ENCODE measurements around the gene ZDHHC5. TPM values are rescaled to one million over a fixed set of nuclear protein-coding genes. Genes with fewer than 3 reads are reported as not detected.

The ZDHHC5 gene
- total and polyA plus RNA-seq, 2 of the 4 experiments (the other 2 are of a cell fraction) = 19.4 to 45.7 TPM

DNA sequence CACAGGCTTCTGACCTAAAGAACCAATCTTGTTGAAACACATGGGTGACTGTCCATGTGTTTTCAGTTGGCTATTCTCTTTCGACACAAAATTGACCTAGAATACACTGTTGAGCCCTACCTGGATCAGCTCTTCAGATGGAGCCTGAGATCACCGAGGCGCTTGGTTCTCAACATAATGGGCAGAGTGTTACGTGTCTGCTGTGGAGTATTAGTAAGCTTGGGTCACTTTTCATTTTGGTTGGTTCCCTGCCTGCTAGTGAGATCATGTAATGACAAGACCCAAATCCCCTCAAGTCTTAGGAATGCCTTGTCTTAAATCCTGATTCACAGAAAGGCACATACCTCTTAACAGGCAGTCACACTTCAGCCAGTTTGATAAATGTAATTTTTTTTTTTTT, 35.4 kb downstream of the ZDHHC5 start:
- H3K18ac ChIP-seq (ENCODE audit: low read depth, low read length) = no peak overlapping the region
- no peak overlapping the region for H2BK5ac ChIP-seq (ENCODE audit: low read depth, low read length, poor library complexity, severe bottlenecking)
- no peak overlapping the region for H3K9ac ChIP-seq (ENCODE audit: low read depth, low read length)
- H3K79me1 ChIP-seq (ENCODE audit: low read depth in 1 of 2, low read length in 2 of 2) = peaks cover 20 to 30% of the 10 kb centered on the region in 2 experiments
- intact Hi-C loops (cut with micrococcal nuclease) = no loop called here
- no peak overlapping the region for H2BK120ac ChIP-seq (ENCODE audit: low read depth, low read length)
- no peak overlapping the region for H3K14ac ChIP-seq (replicated peaks; ENCODE audit: low read depth, low read length)
- H4K8ac ChIP-seq (ENCODE audit: low read depth in 2 of 2, low read length in 2 of 2) = no peak overlapping the region
- no peak overlapping the region for H3K56ac ChIP-seq (ENCODE audit: extremely low read depth, insufficient read depth, low read length)
- H3K23ac ChIP-seq (ENCODE audit: low read depth, low read length) = no peak overlapping the region
- DNase-seq (peak; percentile 28), ATAC-seq (ENCODE audit: low read depth) (no peak)
- H4K20me1 ChIP-seq (ENCODE audit: insufficient read depth, low read length) = peaks cover 3% of the 10 kb centered on the region; the same call in 1 of the 2 replicates
- H2AK9ac ChIP-seq (replicated peaks; ENCODE audit: low read depth, low read length, poor library complexity) = no peak overlapping the region
- 0 out of 2 replicates have a peak, but pooled peaks cover 4% of the 10 kb centered on the region for H3K9me1 ChIP-seq (ENCODE audit: insufficient read depth, low read length)
- WGBS, 2 experiments (ENCODE audit: extremely low coverage in 2 of 2, insufficient read length in 1 of 2) = 95% methylated on average over 4 of the region's 4 CpGs; no CpG with 5 or more reads in 1 of the 2 experiments
- no peak overlapping the region for H3K4me3 ChIP-seq (ENCODE audit: insufficient read depth, low read depth, low read length)
- H2BK20ac ChIP-seq (ENCODE audit: low read depth, low read length) = no peak overlapping the region
- no TSS peak for BruUV-seq (replicated peaks)
- no peak overlapping the region for H3K27ac ChIP-seq (ENCODE audit: insufficient read depth, low read length)
- no peak overlapping the region for H4K91ac ChIP-seq (ENCODE audit: insufficient read depth, low read depth, low read length)
- no peak overlapping the region for H3K4ac ChIP-seq (ENCODE audit: low read depth, low read length)
- no peak overlapping the region for H4K5ac ChIP-seq (ENCODE audit: low read depth, low read length)
- no peak overlapping the region for H2AFZ ChIP-seq (replicated peaks; ENCODE audit: low read length, poor library complexity)
- no peak overlapping the region for H2BK15ac ChIP-seq (ENCODE audit: low read depth, low read length)
- H3K36me3 ChIP-seq (ENCODE audit: control insufficient read depth, insufficient read depth, low read length) = peaks cover 43% of the 10 kb centered on the region
- no peak overlapping the region for H2AK5ac ChIP-seq (ENCODE audit: low read depth, low read length)
- TF ChIP-seq RAD21 (IDR thresholded peaks at IDR 0.05; ENCODE audit: low read length) = no peak
- TF ChIP-seq, protein P1, sequence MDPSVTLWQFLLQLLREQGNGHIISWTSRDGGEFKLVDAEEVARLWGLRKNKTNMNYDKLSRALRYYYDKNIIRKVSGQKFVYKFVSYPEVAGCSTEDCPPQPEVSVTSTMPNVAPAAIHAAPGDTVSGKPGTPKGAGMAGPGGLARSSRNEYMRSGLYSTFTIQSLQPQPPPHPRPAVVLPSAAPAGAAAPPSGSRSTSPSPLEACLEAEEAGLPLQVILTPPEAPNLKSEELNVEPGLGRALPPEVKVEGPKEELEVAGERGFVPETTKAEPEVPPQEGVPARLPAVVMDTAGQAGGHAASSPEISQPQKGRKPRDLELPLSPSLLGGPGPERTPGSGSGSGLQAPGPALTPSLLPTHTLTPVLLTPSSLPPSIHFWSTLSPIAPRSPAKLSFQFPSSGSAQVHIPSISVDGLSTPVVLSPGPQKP (IDR thresholded peaks at IDR 0.05; ENCODE audit: borderline replicate concordance, low read depth, low read length) = no peak
- TF ChIP-seq POLR2A (IDR thresholded peaks at IDR 0.05; ENCODE audit: low read depth, low read length) = no peak
- no peak for TF ChIP-seq CEBPB (IDR thresholded peaks at IDR 0.05; ENCODE audit: low read depth, low read length)
- TF ChIP-seq USF2 (IDR thresholded peaks at IDR 0.05; ENCODE audit: low read depth, low read length) = no peak
- TF ChIP-seq FOS (IDR thresholded peaks at IDR 0.05; ENCODE audit: low read depth, low read length) = no peak
- TF ChIP-seq MXI1 (IDR thresholded peaks at IDR 0.05; ENCODE audit: borderline replicate concordance, low read depth, low read length) = no peak
- no peak for TF ChIP-seq RFX5 (IDR thresholded peaks at IDR 0.05; ENCODE audit: low read depth, low read length)
- H3K4me1 ChIP-seq (ENCODE audit: control insufficient read depth, insufficient read depth, low read length) = no peaks in the 10 kb centered on the region
- H3K9me3 ChIP-seq (ENCODE audit: control insufficient read depth, insufficient read depth, low read length) = no peaks in the 10 kb centered on the region
- in situ Hi-C loops (cut with MboI; ENCODE audit: low sequenced_read_pairs) = no loop called here
- dilution Hi-C loops (cut with HindIII; ENCODE audit: low sequenced_read_pairs, unreplicated experiment) = no loop called here
- POLR2A ChIA-PET (ENCODE audit: unreplicated experiment) = no interaction called here
- no peak overlapping the region for H3K4me2 ChIP-seq (ENCODE audit: low read depth, low read length)
- no peaks in the 10 kb centered on the region for H3K27me3 ChIP-seq (ENCODE audit: control insufficient read depth, insufficient read depth, low read length)
- CTCF ChIA-PET = interaction anchor here (0.6 kb wide), 1 partner anchor 270 kb away, joined by 5 read pairs; no protein-coding TSS in a partner anchor
